ENCODE results near the gene KLHL36. TPM values are rescaled to one million over a fixed set of nuclear protein-coding genes. Genes with fewer than 3 reads are reported as not detected.

The KLHL36 gene
- polyA plus RNA-seq, 1 of the 3 experiments (the other 2 are of a cell fraction): 39.8 TPM

- TF ChIP-seq REST (IDR thresholded peaks at IDR 0.05; ENCODE audit: low read depth, low read length) (no peak), GABPA (IDR thresholded peaks at IDR 0.05; ENCODE audit: low read depth) (no peak), IRF3 (IDR thresholded peaks at IDR 0.05; ENCODE audit: low read depth, low read length) (no peak), RCOR1 (IDR thresholded peaks at IDR 0.05; ENCODE audit: low read length) (no peak)
These were observed 10.0 kb upstream of the KLHL36 start (continued) for GRCh38 chr16:84638231-84638806.

- Histone ChIP-seq H3K9ac (no peak overlapping the region), H3K27me3 (ENCODE audit: insufficient read depth) (no peaks in the 10 kb centered on the region), H3F3A (replicated peaks; ENCODE audit: insufficient read depth) (peaks cover 3% of the 10 kb centered on the region), H3K4me1 (ENCODE audit: control insufficient read depth in 1 of 2, insufficient read depth in 2 of 2, low read depth in 1 of 2, low read length in 1 of 2) (peaks cover 13 to 25% of the 10 kb centered on the region in 2 experiments; a peak in 3 of 4 replicates), H2AFZ (ENCODE audit: low read depth) (no peak overlapping the region), H3K79me2 (ENCODE audit: insufficient read depth) (no peaks in the 10 kb centered on the region), H3K36me3 (replicated peaks in 1 of 2; ENCODE audit: control insufficient read depth in 1 of 2, insufficient read depth in 2 of 2, low read length in 1 of 2) (no peaks in the 10 kb centered on the region), H3K4me3 (ENCODE audit: low read depth in 2 of 2, low read length in 1 of 2) (no peak overlapping the region), H3K9me2 (no peaks in the 10 kb centered on the region), H3K4me2 (no peak overlapping the region), H4K20me1 (ENCODE audit: insufficient read depth) (no peaks in the 10 kb centered on the region), H3K27ac (ENCODE audit: low read depth in 2 of 2, low read length in 1 of 2) (no peak overlapping the region), H3K9me3 (no peaks in the 10 kb centered on the region)
- 96% methylated on average over 5 of the region's 5 CpGs for WGBS (ENCODE audit: low lambda C conversion rate)
- ChIA-PET POLR2A (no interaction called here), CTCF (no interaction called here)
- DNase-seq: no peak
- TF ChIP-seq USF2 (IDR thresholded peaks at IDR 0.05; ENCODE audit: borderline replicate concordance, low read depth, low read length) (no peak), TEAD4 (IDR thresholded peaks at IDR 0.05; ENCODE audit: borderline replicate concordance, insufficient read depth) (no peak), RFX5 (IDR thresholded peaks at IDR 0.05; ENCODE audit: low read length) (no peak), CTCF (IDR thresholded peaks at IDR 0.05) (no peak), ZBTB33 (IDR thresholded peaks at IDR 0.05; ENCODE audit: borderline replicate concordance, low read depth) (no peak), JUND (IDR thresholded peaks at IDR 0.05) (no peak), POLR2AphosphoS5 (IDR thresholded peaks at IDR 0.05; ENCODE audit: low read depth, low read length) (no peak), SIN3A (IDR thresholded peaks at IDR 0.05; ENCODE audit: borderline replicate concordance, low read depth, low read length) (no peak), EZH2phosphoT487 (IDR thresholded peaks at IDR 0.05; ENCODE audit: borderline replicate concordance, low read depth) (no peak)
These were observed 8.2 kb upstream of the KLHL36 start for GRCh38 chr16:84640145-84640544.

All from SK-N-SH (cell line).